ENCODE data around the gene MCM7.
A peak's percentile ranks its signal among the peaks of the same experiment; 100 is the strongest.

Gene MCM7

DNA sequence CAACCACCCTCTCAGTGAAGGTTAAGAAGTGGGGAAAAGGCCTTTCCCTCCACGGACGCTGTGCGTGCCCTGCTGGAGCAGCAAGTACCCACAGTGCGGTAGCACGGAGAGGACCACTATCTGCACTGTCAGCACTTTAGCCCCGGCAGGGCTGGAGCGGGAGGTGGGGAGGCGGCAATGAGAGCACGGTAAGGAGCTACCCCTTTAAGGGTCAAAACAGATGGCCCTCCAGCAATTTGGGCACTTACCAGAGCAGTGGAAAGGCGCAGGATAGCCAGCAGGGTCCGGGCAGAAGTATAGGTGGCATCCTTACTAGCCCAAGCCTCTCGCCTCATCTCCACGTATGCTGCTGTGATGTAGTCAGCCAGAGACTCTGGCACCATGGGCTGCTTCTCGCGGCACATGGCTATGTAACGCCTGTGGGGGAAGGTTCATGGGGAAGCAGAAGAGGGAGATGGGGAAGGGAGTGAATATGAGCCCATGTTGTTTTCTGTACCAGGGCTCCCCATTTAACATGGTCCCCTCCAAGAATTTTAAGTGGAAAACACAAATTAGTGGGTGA, 7.2 kb downstream of the MCM7 start:
- DNase-seq (ENCODE audit: low spot score): peak; percentile 39

DNA sequence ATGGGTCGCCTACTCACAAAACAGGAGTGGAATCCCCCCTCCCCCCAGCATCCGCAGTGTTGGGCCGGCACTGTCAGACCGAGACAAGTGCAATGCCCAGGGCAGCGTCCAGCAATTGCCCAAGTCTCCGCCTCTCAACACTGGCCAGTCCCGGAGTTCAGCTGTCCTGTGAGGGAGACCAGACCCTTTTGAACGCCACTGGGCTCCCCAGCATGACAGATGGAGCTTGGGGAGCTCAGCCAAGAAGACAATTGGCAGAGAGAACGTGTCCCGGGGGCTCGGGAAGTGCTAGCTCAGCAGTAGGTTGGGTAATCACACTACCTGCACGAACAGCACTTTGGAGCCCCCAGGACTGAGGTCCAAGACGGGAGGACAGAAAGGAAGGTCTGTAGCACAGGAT, 7.7 kb downstream of the MCM7 start:
- DNase-seq (ENCODE audit: low spot score): peak; percentile 64

DNA sequence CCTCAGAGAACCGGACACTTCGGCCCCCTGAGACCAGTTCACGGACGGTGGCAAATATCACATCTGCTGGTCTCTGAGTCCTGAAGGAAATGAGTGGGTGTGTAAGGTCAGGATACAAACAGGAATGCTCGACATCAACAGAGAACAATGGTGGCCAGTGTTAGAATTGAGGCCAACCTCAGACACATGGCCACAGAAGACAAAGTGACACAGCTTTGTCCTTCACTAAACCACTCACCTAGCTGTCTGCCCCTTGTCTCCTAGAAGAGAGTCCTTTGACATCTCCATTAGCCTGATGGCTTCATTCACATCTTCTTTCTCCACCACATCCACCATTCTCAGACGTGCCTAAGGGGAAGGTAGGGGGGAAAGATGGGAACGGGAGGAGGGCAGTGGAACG, 8.1 kb downstream of the MCM7 start:
- DNase-seq (ENCODE audit: low spot score): no peak

- DNase-seq (ENCODE audit: low spot score): peak; percentile 40
Observed at GRCh38 chr7:100091411-100092181, 9.6 kb downstream of the MCM7 start.

GRCh38 chr7:100090527-100091410, 10.4 kb downstream of the MCM7 start:
- DNase-seq (ENCODE audit: low spot score): no peak

GRCh38 chr7:100089458-100090196, 11.6 kb downstream of the MCM7 start:
- no peak for DNase-seq (ENCODE audit: low spot score)

- peak; percentile 63 for DNase-seq (ENCODE audit: low spot score)
Observed at GRCh38 chr7:100088621-100089457, 12.4 kb downstream of the MCM7 start, which contains the start of gene COPS6. TSS of gene COPS6 (plus strand) at chr7:100088969. CDS start at chr7:100088991, 22 bp downstream.

DNA sequence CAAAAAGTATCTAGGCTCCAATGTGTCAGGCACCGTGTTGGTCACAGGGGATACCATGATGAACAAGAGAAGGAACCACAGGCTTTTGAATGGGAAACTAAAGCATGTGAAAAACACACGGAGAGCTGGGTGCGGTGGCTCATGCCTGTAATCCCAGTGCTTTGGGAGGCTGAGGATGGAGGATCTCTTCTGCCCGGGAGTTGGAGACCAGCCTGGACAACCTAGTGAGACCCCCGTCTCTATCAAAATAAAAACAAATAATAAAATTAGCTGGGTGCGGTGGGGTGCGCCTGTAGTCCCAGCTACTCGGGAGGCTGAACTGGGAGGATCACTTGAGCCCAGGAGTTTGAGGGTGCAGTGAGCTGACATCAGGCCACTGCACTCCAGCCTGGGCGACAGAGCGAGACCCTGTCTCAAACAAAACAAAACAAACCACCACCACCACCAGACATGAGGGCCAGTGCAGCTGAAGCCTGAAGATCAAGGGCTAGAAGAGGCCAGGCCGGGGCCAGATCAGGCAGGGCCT, 13.0 kb downstream of the MCM7 start:
- no peak for DNase-seq (ENCODE audit: low spot score)

GRCh38 chr7:100087055-100087750, 14.0 kb downstream of the MCM7 start:
- no peak for DNase-seq (ENCODE audit: low spot score)

DNA sequence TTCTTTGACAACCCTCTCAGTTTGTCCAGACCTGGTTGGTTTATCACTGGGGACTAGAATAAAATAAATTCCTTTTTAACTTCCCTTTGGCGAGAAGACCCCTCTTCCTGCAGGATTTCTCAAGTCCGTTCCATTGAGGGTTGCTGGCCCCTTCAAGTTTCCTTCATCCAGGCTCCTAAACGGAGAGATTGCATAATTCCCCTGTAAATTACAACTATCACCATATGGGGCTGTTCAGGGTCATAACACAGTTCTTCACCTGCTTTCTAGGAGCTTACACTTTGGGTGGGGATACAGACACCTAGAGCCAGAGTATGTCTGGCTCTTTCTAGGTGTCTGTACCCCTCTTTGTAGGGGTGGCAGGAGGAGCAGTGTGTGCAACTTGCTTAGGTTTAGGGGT, 15.7 kb downstream of the MCM7 start:
- DNase-seq (ENCODE audit: low spot score): no peak

DNA sequence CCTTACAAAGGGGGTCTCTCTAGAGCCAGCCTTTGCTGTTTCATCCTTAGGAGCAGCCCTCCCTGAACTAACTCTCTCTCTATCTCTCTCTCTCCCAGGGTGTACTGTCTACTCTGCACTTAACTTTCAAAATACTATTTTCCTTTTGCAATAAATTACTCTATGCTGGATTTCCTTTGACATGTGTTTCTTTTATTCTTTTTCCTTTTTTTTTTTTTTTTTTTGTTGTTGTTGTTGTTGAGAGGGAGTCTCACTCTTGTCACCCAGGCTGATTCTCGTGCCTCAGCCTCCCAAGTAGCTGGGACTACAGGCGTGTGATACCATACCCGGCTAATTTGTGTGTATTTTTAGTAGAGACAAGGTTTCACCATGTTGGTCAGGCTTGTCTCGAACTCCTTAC, 18.2 kb downstream of the MCM7 start:
- DNase-seq (ENCODE audit: low spot score): no peak

GRCh38 chr7:100081535-100082102, 19.6 kb downstream of the MCM7 start, which contains the start of gene ZNF3:
TSS of gene ZNF3 (minus strand) at chr7:100081723. CDS start at chr7:100077357, 4,366 bp downstream.
- peak; percentile 99 for DNase-seq (ENCODE audit: low spot score)

- DNase-seq (ENCODE audit: low spot score): no peak
Observed at GRCh38 chr7:100080907-100081534, 20.2 kb downstream of the MCM7 start.

DNA sequence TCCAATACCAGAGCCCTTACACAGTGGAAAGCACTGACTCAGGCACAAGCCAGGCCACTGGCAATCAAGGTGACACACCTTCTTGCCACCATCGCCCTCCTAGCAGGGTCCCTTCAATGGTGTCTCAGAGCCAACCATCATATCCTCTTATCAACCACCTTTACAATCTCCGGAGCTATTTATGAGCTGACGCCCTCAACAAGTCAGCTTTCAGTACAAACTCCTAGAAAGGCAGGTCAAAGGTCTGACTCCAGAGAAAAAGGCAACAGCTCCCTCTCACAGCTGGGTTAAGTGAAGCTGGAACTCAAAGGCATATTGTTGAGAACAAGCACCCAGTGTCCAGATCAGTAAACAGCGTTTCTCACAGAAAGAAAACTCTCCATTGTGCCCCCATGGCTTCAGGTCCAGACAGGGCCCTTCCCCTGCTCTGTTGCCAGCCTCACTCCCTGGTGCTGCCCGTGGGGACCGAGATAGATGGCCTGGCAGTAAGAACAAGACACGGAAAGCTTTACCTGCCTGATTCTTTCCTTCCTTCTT, 22.1 kb downstream of the MCM7 start:
- no peak for DNase-seq (ENCODE audit: low spot score)

- DNase-seq (ENCODE audit: low spot score): no peak
Observed at GRCh38 chr7:100077205-100077604, 24.0 kb downstream of the MCM7 start.

- no peak for DNase-seq (ENCODE audit: low spot score)
Observed at GRCh38 chr7:100075418-100075817, 25.8 kb downstream of the MCM7 start.

- no peak for DNase-seq (ENCODE audit: low spot score)
Observed at GRCh38 chr7:100074841-100075240, 26.4 kb downstream of the MCM7 start.

DNA sequence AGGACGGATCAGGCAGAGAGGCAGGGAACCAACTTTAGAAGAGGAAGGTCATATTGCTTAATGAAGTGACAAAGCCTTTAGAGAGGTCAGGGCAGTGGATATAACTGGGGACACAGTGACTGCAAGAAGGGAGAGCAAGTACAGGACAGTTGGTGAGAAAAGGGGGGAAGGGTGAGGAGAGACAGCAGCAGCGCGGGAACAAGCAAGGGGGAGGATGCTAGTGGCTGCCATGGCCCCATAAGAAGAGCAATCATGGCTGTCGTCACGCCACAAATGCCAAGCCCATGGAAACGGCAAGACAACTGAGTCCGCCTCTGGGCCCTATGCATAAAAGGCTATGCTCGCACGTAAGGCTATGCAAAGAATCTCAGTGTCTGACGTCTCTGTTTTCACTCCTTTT, 28.7 kb downstream of the MCM7 start:
- no peak for DNase-seq (ENCODE audit: low spot score)
